Urinary bladder (tissue), 4 donors: Measurements from ENCODE around the gene ANKZF1. TPM values are rescaled to one million over a fixed set of nuclear protein-coding genes. Genes with fewer than 3 reads are reported as not detected.
"Not testable (repeated sequence)": the region's sequence is repeated elsewhere in the genome, so short reads cannot be mapped to it uniquely, and the experiment has no call there.

Source experiments
- DNase-seq: peaks from one replicate; pipeline ENCODE4 v3.0.0-alpha.2; 2015; ENCODE audit errors: extremely low spot score
- H3K27ac ChIP-seq: one replicate; pipeline ENCODE4 v1.5.1; 2013; ENCODE audit warnings: low read depth, mild to moderate bottlenecking, moderate library complexity
- H3K36me3 ChIP-seq: one replicate; pipeline ENCODE4 v1.6.1; 2013; ENCODE audit warnings: mild to moderate bottlenecking, moderate library complexity; ENCODE audit not compliant: insufficient read depth
- H3K4me1 ChIP-seq: one replicate; pipeline ENCODE4 v1.6.1; 2013; ENCODE audit warnings: mild to moderate bottlenecking, moderate library complexity; ENCODE audit not compliant: insufficient read depth
- H3K4me3 ChIP-seq: one replicate; pipeline ENCODE4 v1.5.1; 2013; ENCODE audit warnings: low read depth, low read length
- WGBS: extraction: QIAGEN DNeasy Blood & Tissue Kit; methylation state at CpG from one replicate; pipeline ENCODE4 v1.1.7; 2013; 5-methylcytosine and 5-hydroxymethylcytosine counted together
- polyA plus RNA-seq: library from polyadenylated mRNA; stranded (reverse); fragments of 200-250 nt; gene quantifications from one replicate; pipeline ENCODE4 v1.2.3, GENCODE V29; 2013
- total RNA-seq: library from RNA; depleted of rRNA; stranded (reverse); fragments of >200 nt; gene quantifications from one replicate; pipeline ENCODE4 v1.2.3, GENCODE V29; 2014
- donor health status: healthy with polysubstance abuse.
- donor health status: healthy.

ANKZF1 gene
- 30.6 TPM for total RNA-seq
- polyA plus RNA-seq: 22.3 TPM

DNA sequence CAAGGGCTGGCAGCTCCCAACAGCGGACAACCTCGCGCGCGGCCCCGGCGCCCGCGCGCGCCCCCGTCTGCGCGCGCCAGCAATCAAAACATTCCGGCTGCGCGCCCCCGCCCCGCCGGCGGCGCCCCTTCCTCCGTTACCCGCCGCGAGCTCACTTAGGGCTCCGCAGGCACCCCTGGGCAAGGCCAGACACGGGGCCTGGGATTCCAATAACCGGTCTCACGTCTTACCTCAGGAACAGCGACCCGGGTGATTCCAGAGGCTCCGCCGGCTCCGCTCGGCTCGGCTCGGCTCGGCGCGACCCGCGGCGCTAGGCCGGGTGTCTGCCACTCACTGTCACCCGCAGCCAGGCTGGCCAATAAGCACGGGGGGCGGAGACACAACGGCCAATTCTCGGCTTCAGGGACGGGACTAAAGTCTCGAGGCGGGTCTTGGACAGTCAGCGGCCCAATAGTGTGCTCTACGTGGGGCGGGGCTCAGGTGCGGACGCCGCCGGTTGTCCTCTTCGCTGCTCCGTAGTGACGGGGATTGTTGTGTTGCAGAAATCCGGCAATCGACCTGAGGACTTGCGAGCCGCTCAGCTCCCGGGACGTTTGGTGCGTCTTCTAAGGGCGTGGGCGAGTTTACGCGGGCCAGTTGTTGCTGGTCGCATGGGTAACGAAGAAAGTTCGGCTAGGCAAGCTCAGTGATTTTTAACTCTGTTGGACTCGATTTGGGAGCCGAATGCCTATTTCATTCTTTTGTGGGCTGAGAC is at the start of gene ANKZF1, which contains the start of gene ATG9A:
TSS of gene ANKZF1 (plus strand) at position 502 of the 754 bp plus-strand sequence. CDS start 452 bp downstream, outside the sequence.
TSS of gene ATG9A (minus strand) at position 332 of the 754 bp plus-strand sequence. CDS start 1,612 bp downstream, outside the sequence.
- under 1% methylated on average over 80 of the region's 80 CpGs for WGBS
- H3K4me3 ChIP-seq: peak within 1 kb of the TSS; percentile 90
- no peaks in the 10 kb centered on the region for H3K4me1 ChIP-seq
- peak within 1 kb of the TSS; percentile 91 for H3K27ac ChIP-seq
- H3K36me3 ChIP-seq: peaks cover 8% of the 10 kb centered on the region
- peak; percentile 99 for DNase-seq

DNA sequence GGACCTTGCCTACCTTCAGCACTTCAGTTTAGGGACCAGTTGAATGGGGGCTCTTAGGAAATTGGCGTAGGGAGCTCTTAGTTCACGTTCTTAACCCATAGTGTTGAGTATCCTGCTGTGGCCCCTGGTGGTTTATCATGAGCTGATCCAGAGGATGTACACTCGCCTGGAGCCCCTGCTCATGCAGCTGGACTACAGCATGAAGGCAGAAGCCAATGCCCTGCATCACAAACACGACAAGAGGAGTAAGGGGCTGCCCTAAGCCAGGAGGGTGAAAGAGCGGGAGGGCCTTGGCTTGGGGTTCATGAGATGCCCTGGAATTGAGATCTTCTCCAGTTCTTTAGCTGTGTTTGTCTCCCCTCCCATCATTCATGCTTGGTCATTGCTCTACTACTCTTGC is 48.6 kb upstream of the ANKZF1 start:
- Histone ChIP-seq H3K4me1 (no peaks in the 10 kb centered on the region), H3K36me3 (peaks cover 8% of the 10 kb centered on the region), H3K27ac (no peak overlapping the region), H3K4me3 (no peak overlapping the region)
- DNase-seq: no peak
- WGBS: 91% methylated on average over 5 of the region's 5 CpGs

DNA sequence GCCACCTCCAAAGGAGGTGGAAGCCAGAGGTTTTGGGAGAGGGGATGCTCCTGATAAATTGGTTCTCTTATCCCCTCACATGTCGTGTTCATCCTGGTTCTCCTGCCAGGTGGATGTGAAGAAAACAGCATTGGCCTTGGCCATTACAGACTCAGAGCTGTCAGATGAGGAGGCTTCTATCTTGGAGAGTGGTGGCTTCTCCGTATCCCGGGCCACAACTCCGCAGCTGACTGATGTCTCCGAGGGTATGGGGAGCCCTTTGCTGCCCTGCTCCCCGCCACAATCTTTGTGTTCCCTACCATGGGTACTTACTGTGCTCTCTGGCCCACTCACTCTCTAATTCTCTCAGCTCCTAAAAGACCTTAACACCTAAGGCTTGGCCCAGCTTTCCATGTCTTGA is 48.1 kb upstream of the ANKZF1 start:
- no peak overlapping the region for H3K4me3 ChIP-seq
- no peak overlapping the region for H3K27ac ChIP-seq
- peaks cover 8% of the 10 kb centered on the region for H3K36me3 ChIP-seq
- H3K4me1 ChIP-seq: no peaks in the 10 kb centered on the region
- DNase-seq: no peak
- WGBS: 96% methylated on average over 6 of the region's 6 CpGs

GRCh38 chr2:219182331-219183150 is 47.1 kb upstream of the ANKZF1 start:
- Histone ChIP-seq H3K4me1 (no peaks in the 10 kb centered on the region), H3K36me3 (peaks cover 8% of the 10 kb centered on the region), H3K27ac (no peak overlapping the region), H3K4me3 (no peak overlapping the region)
- DNase-seq: no peak
- 74% methylated on average over 8 of the region's 8 CpGs for WGBS

- H3K27ac ChIP-seq: no peak overlapping the region
- WGBS: 93% methylated on average over 6 of the region's 6 CpGs
- DNase-seq: no peak
Observed at GRCh38 chr2:219183151-219183772, 46.3 kb upstream of the ANKZF1 start.

DNA sequence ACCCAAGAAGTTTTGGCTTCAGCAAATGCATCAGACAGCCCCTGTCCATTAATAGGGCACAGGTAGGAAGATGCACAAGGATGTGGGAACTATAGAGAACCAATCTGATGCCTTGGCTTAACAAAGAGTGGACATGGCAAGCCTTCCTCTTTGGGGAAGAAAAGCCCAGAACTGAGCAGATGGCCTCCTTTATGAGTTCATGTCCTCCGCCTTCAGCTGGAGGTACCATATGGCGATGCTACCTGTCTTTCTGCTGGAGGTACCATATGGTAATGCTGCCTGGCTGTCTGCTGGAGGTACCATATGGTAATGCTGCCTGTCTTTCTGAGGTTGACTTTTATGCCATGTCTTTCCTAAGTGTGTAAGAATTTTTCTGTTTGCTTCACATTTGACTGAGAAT is 45.5 kb upstream of the ANKZF1 start:
- Histone ChIP-seq H3K36me3 (peaks cover 8% of the 10 kb centered on the region), H3K27ac (no peak overlapping the region), H3K4me3 (no peak overlapping the region), H3K4me1 (no peaks in the 10 kb centered on the region)
- 94% methylated on average over 2 of the region's 2 CpGs for WGBS
- DNase-seq: no peak

More at GRCh38 chr2:219183151-219183772, 46.3 kb upstream of the ANKZF1 start:
- no peaks in the 10 kb centered on the region for H3K4me1 ChIP-seq
- H3K4me3 ChIP-seq: no peak overlapping the region
- peaks cover 8% of the 10 kb centered on the region for H3K36me3 ChIP-seq

DNA sequence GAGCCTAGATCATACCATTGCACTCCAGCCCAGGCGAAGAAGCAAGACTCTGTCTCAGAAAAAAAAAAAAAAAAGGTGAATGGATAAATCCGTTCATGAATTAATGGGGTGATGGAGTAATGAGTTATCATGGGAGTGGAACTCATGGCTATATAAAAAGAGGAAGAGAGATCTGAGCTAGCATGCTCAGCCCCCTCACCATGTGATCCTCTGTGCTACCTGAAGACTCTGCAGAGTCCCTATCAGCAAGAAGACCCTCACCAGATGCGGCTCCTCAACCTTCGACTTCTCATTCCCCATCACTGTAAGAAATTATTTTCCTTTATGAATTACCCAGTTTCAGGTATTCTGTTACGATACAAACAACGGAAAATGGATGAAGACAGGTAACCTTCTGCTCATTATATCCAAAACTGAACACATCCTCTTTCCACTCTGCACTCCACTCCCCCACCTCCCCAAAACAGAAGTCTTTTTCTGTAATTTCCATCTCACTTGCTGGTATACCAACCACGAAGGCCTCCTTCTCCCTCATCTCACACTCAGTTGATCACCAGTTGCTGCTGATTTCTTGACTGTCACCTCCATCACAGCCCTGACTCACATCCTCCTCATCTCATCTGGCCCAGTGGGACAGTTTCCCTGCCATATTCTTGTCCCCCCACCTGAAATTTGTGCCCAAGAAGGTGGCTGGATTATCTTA is 42.7 kb upstream of the ANKZF1 start:
- 82% methylated on average over 7 of the region's 7 CpGs for WGBS
- Histone ChIP-seq H3K4me1 (no peaks in the 10 kb centered on the region), H3K4me3 (no peak overlapping the region), H3K36me3 (peaks cover 6% of the 10 kb centered on the region), H3K27ac (no peak overlapping the region)
- no peak for DNase-seq

DNA sequence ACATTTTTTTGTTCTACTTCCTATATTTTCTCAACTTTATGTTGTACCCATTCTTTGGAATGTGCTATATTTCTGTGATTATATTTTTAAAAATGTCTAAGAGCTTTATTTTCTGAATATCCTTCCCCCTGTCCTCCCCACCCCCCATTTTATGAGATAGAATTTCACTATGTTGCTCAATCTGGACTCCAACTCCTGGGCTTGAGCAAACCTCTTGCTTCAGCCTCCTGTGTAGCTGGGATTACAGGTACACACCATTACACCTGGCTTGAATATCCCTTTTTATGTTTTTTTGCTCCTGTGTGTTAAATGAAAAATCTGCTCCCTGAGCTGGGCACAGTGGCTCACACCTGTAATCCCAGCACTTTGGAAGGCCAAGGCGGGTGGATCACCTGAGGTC is 32.2 kb upstream of the ANKZF1 start:
- no peak for DNase-seq
- Histone ChIP-seq H3K4me1 (no peaks in the 10 kb centered on the region), H3K27ac (no peak overlapping the region), H3K36me3 (no peaks in the 10 kb centered on the region), H3K4me3 (no peak overlapping the region)
- WGBS: 88% methylated on average over 1 of the region's 1 CpG

DNA sequence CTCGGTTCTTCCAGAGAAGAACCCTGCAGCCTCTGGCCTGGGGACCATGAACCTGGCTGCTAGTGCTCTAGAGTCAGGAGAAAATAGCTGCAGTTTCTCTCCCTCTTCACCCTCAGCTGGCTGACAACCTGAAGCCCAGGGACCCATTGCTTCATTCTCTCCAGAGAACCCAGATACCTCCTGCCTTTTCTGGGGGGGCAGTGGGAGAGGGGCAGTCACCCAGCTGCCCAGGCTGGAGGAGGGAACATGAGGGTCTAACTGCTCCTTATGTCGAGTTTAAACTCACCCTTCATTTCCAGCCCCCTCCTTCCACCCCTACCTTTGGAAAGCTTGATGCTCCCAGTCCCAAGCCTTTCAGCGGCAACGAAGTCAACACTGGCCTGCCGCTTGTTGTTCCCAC is 30.6 kb upstream of the ANKZF1 start:
- no peaks in the 10 kb centered on the region for H3K4me1 ChIP-seq
- DNase-seq: no peak
- no peak overlapping the region for H3K4me3 ChIP-seq
- no peak overlapping the region for H3K27ac ChIP-seq
- 79% methylated on average over 5 of the region's 5 CpGs for WGBS
- H3K36me3 ChIP-seq: no peaks in the 10 kb centered on the region

DNA sequence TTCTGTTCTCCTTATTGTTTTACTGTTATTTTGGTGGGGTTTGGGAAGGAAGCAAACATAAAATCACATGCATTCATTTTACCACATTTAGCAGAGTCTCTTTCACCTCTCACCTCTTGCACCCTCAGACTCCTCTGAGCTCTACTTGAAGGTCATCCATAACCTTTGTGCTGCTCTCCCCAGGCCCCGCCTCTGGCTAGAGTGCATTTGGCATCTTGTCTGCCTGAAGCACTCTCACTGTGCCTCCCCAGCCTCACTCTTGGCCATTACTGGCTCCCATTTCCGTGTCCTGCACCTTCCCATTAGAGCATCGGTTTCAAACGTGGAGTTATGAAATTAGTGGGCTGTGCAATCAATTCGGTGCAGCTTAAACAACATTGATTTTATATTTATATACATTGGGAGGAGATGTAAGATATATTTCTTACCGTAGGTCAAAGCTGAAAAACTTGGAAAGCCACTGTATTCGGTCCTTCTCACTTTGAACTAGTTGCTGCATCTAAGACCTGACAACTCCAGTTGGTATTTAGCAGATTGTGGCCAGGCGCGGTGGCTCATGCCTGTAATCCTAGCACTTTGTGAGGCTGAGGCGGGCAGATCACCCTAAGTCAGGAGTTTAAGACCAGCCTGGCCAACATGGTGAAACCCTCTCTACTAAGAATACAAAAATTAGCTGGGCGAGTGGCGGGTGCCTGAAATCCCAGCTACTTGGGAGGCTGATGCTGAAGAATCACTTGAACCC is 30.0 kb upstream of the ANKZF1 start:
- H3K27ac ChIP-seq: no peak overlapping the region
- WGBS: 83% methylated on average over 12 of the region's 12 CpGs
- DNase-seq: no peak

GRCh38 chr2:219200502-219201326 is 28.9 kb upstream of the ANKZF1 start:
- H3K4me3 ChIP-seq, DNase-seq: not testable (repeated sequence)
- 61% methylated on average over 24 of the region's 26 CpGs for WGBS

More for the DNA sequence above, 30.0 kb upstream of the ANKZF1 start:
- Histone ChIP-seq H3K4me3 (no peak overlapping the region), H3K4me1 (no peaks in the 10 kb centered on the region), H3K36me3 (no peaks in the 10 kb centered on the region)

GRCh38 chr2:219201331-219201730 is 28.3 kb upstream of the ANKZF1 start:
- H3K4me3 ChIP-seq: not testable (repeated sequence)

More at GRCh38 chr2:219200502-219201326, 28.9 kb upstream of the ANKZF1 start:
- not testable (repeated sequence) for H3K4me1 ChIP-seq, H3K36me3 ChIP-seq, H3K27ac ChIP-seq

More at GRCh38 chr2:219201331-219201730, 28.3 kb upstream of the ANKZF1 start:
- H3K4me1 ChIP-seq, H3K27ac ChIP-seq, H3K36me3 ChIP-seq, DNase-seq: not testable (repeated sequence)
- 89% methylated on average over 19 of the region's 21 CpGs for WGBS
